ENCODE results near the gene FAM181A. TPM values are rescaled to one million over a fixed set of nuclear protein-coding genes. Genes with fewer than 3 reads are reported as not detected.

FAM181A gene
- total and polyA plus RNA-seq, 2 of the 4 experiments (the other 2 are of a cell fraction): not detected

- H3K9ac ChIP-seq (ENCODE audit: low read depth, low read length): no peak overlapping the region
- TF ChIP-seq MXI1 (IDR thresholded peaks at IDR 0.05; ENCODE audit: borderline replicate concordance, low read depth, low read length): no peak
- TF ChIP-seq POLR2A (IDR thresholded peaks at IDR 0.05; ENCODE audit: low read depth, low read length): no peak
- TF ChIP-seq NFE2L2 (IDR thresholded peaks at IDR 0.05; ENCODE audit: low read depth, low read length): no peak
- TF ChIP-seq CHD1 (IDR thresholded peaks at IDR 0.05; ENCODE audit: low read depth, low read length): no peak
- ATAC-seq (ENCODE audit: low read depth) (no peak), DNase-seq (no peak)
- peaks cover 13% of the 10 kb centered on the region for H3K4me1 ChIP-seq (ENCODE audit: control insufficient read depth, insufficient read depth, low read length)
- no peak overlapping the region for H3K23ac ChIP-seq (ENCODE audit: low read depth, low read length)
- WGBS, 2 experiments (ENCODE audit: extremely low coverage in 2 of 2, insufficient read length in 1 of 2): 63% methylated on average over 6 of the region's 19 CpGs; no CpG with 5 or more reads in 1 of the 2 experiments
- no peak overlapping the region for H4K5ac ChIP-seq (ENCODE audit: low read depth, low read length)
- no peak overlapping the region for H2BK20ac ChIP-seq (ENCODE audit: low read depth, low read length)
- no peak overlapping the region for H2BK120ac ChIP-seq (ENCODE audit: low read depth, low read length)
- ChIA-PET POLR2A (ENCODE audit: unreplicated experiment) (no interaction called here), CTCF (no interaction called here)
- H3K9me3 ChIP-seq (ENCODE audit: control insufficient read depth, insufficient read depth, low read length): no peaks in the 10 kb centered on the region
- H3K27ac ChIP-seq (ENCODE audit: insufficient read depth, low read length): no peak overlapping the region
- no peak overlapping the region for H3K18ac ChIP-seq (ENCODE audit: low read depth, low read length)
- no TSS peak for BruUV-seq (replicated peaks)
- H3K27me3 ChIP-seq (ENCODE audit: control insufficient read depth, insufficient read depth, low read length): peaks cover 2% of the 10 kb centered on the region; the same call in 1 of the 2 replicates
- no peak overlapping the region for H2AK9ac ChIP-seq (replicated peaks; ENCODE audit: low read depth, low read length, poor library complexity)
- H2AK5ac ChIP-seq (ENCODE audit: low read depth, low read length): peak overlapping the region; percentile 5; the same call in 1 of the 2 replicates
- no peaks in the 10 kb centered on the region for H3K79me1 ChIP-seq (ENCODE audit: low read depth in 1 of 2, low read length in 2 of 2)
- in situ Hi-C loops (cut with MboI; ENCODE audit: low sequenced_read_pairs) (no loop called here), intact Hi-C loops (cut with micrococcal nuclease) (loop anchor here (5.0 kb wide), 1 partner anchor 47 kb away; no protein-coding TSS in a partner anchor), dilution Hi-C loops (cut with HindIII; ENCODE audit: low sequenced_read_pairs, unreplicated experiment) (no loop called here)
- no peaks in the 10 kb centered on the region for H3K36me3 ChIP-seq (ENCODE audit: control insufficient read depth, insufficient read depth, low read length)
- H3K4me3 ChIP-seq (ENCODE audit: insufficient read depth, low read depth, low read length): no peak overlapping the region
- H4K8ac ChIP-seq (ENCODE audit: low read depth in 2 of 2, low read length in 2 of 2): no peak overlapping the region
- H2BK5ac ChIP-seq (ENCODE audit: low read depth, low read length, poor library complexity, severe bottlenecking): no peak overlapping the region
- H3K4me2 ChIP-seq (ENCODE audit: low read depth, low read length): no peak overlapping the region
- no peak overlapping the region for H3K14ac ChIP-seq (replicated peaks; ENCODE audit: low read depth, low read length)
- H3K56ac ChIP-seq (ENCODE audit: extremely low read depth, insufficient read depth, low read length): no peak overlapping the region
- no peak overlapping the region for H3K4ac ChIP-seq (ENCODE audit: low read depth, low read length)
- no peaks in the 10 kb centered on the region for H4K20me1 ChIP-seq (ENCODE audit: insufficient read depth, low read length)
- no peak overlapping the region for H2BK15ac ChIP-seq (ENCODE audit: low read depth, low read length)
- H2AFZ ChIP-seq (replicated peaks; ENCODE audit: low read length, poor library complexity): no peak overlapping the region
- H3K9me1 ChIP-seq (ENCODE audit: insufficient read depth, low read length): peaks cover 14% of the 10 kb centered on the region
- H4K91ac ChIP-seq (ENCODE audit: insufficient read depth, low read depth, low read length): no peak overlapping the region
Measured at GRCh38 chr14:93954900-93955849, 28.0 kb downstream of the FAM181A start.
